Hepatocyte (in vitro differentiated cells): ENCODE data around the gene OR6M1. TPM values are rescaled to one million over a fixed set of nuclear protein-coding genes. Genes with fewer than 3 reads are reported as not detected.

Source experiments
- DNase-seq: peaks from one replicate; pipeline ENCODE4 v3.0.0-alpha.2; 2016; ENCODE audit warnings: low spot score
- H2AFZ ChIP-seq: fragments of 200-600 bp; sonication (generic); 2 replicates; pipeline ENCODE4 v1.6.0; 2016; ENCODE audit warnings: antibody characterized with exemption, mild to moderate bottlenecking
- H3K27ac ChIP-seq: fragments of 200-600 bp; sonication (generic); 2 replicates; pipeline ENCODE4 v1.5.1; 2016; ENCODE audit warnings: mild to moderate bottlenecking
- H3K27me3 ChIP-seq: fragments of 200-600 bp; sonication (generic); 2 replicates; pipeline ENCODE4 v1.6.1; 2016
- H3K36me3 ChIP-seq: fragments of 200-600 bp; sonication (generic); replicated peaks from 2 replicates; pipeline ENCODE4 v1.5.1; 2016; ENCODE audit warnings: low read depth; ENCODE audit not compliant: insufficient read depth
- H3K4me1 ChIP-seq: fragments of 200-600 bp; sonication (generic); 2 replicates; pipeline ENCODE4 v1.5.1; 2016; ENCODE audit warnings: mild to moderate bottlenecking, moderate library complexity; ENCODE audit not compliant: insufficient read depth
- H3K4me2 ChIP-seq: fragments of 200-600 bp; sonication (generic); 2 replicates; pipeline ENCODE4 v1.6.0; 2016
- H3K4me3 ChIP-seq: fragments of 200-600 bp; sonication (generic); 2 replicates; pipeline ENCODE4 v1.5.1; 2016; ENCODE audit warnings: mild to moderate bottlenecking
- H3K79me2 ChIP-seq: fragments of 200-600 bp; sonication (generic); 2 replicates; pipeline ENCODE4 v1.6.0; 2017; ENCODE audit warnings: mild to moderate bottlenecking
- H3K9me2 ChIP-seq: fragments of 200-600 bp; sonication (generic); replicated peaks from 2 replicates; pipeline ENCODE4 v1.6.0; 2017; ENCODE audit warnings: mild to moderate bottlenecking; ENCODE audit not compliant: insufficient read depth
- H3K9me3 ChIP-seq: fragments of 200-600 bp; sonication (generic); 2 replicates; pipeline ENCODE4 v1.5.1; 2016; ENCODE audit warnings: low read depth, mild to moderate bottlenecking
- H4K20me1 ChIP-seq: fragments of 200-600 bp; sonication (generic); 2 replicates; pipeline ENCODE4 v1.6.0; 2016; ENCODE audit warnings: mild to moderate bottlenecking; ENCODE audit not compliant: insufficient read depth, poor library complexity, severe bottlenecking
- CTCF ChIP-seq: fragments of 200-600 bp; sonication (generic); IDR thresholded peaks from 2 replicates; pipeline ENCODE4 v1.5.1; 2016; ENCODE audit warnings: antibody characterized with exemption, mild to moderate bottlenecking; ENCODE audit not compliant: poor library complexity
- EZH2 ChIP-seq: fragments of 200-600 bp; sonication (generic); IDR thresholded peaks from 2 replicates; pipeline ENCODE4 v1.6.1; 2016; ENCODE audit warnings: antibody characterized with exemption, mild to moderate bottlenecking, borderline replicate concordance
- EZH2phosphoT487 ChIP-seq: fragments of 200-600 bp; sonication (generic); IDR thresholded peaks from one replicate; pipeline ENCODE4 v1.6.1; 2018; ENCODE audit warnings: antibody characterized with exemption, mild to moderate bottlenecking, low read depth, moderate library complexity; ENCODE audit not compliant: unreplicated experiment, severe bottlenecking
- WGBS: methylation state at CpG from one replicate; pipeline ENCODE4 v1.1.6; 2016; ENCODE audit warnings: low lambda C conversion rate; ENCODE audit errors: missing lambda C conversion rate; 5-methylcytosine and 5-hydroxymethylcytosine counted together
- polyA plus RNA-seq: library from polyadenylated mRNA; unstranded; fragments of >200 nt; fragmentation: Nextera tagmentation; extraction: Ambion mirVana; gene quantifications from 2 replicates; pipeline ENCODE4 v1.2.1, GENCODE V29; 2016
- total RNA-seq: library from RNA; depleted of rRNA; stranded (reverse); fragments of >200 nt; gene quantifications from 2 replicates; pipeline ENCODE4 v1.2.3, GENCODE V29; 2014

The OR6M1 gene
- total and polyA plus RNA-seq, 2 experiments from 2014 or later, result not detected

- Histone ChIP-seq H3K4me1 (no peaks in the 10 kb centered on the region), H3K27me3 (no peaks in the 10 kb centered on the region), H3K36me3 (no peaks in the 10 kb centered on the region), H3K4me3 (no peak overlapping the region), H3K9me2 (no peaks in the 10 kb centered on the region), H3K79me2 (no peaks in the 10 kb centered on the region), H3K9me3 (no peaks in the 10 kb centered on the region), H2AFZ (no peak overlapping the region), H3K27ac (no peak overlapping the region), H3K4me2 (no peak overlapping the region), H4K20me1 (no peaks in the 10 kb centered on the region)
- WGBS, result 49% methylated on average over 4 of the region's 4 CpGs
- DNase-seq, result no peak
- TF ChIP-seq CTCF, result no peak
- TF ChIP-seq EZH2phosphoT487, result no peak
- TF ChIP-seq EZH2, result no peak
Observed at GRCh38 chr11:123775715-123776549, 30.2 kb downstream of the OR6M1 start.

GRCh38 chr11:123775289-123775688, 30.9 kb downstream of the OR6M1 start:
- Histone ChIP-seq H3K27ac (no peak overlapping the region), H4K20me1 (no peaks in the 10 kb centered on the region), H3K4me1 (no peaks in the 10 kb centered on the region), H3K27me3 (no peaks in the 10 kb centered on the region), H3K9me2 (no peaks in the 10 kb centered on the region), H2AFZ (no peak overlapping the region), H3K9me3 (no peaks in the 10 kb centered on the region), H3K36me3 (no peaks in the 10 kb centered on the region), H3K4me2 (no peak overlapping the region), H3K79me2 (no peaks in the 10 kb centered on the region), H3K4me3 (no peak overlapping the region)
- DNase-seq, result no peak
- WGBS, result 70% methylated on average over 1 of the region's 1 CpG
- no peak for TF ChIP-seq EZH2

- H3K9me2 ChIP-seq, result no peaks in the 10 kb centered on the region
- no peaks in the 10 kb centered on the region for H3K36me3 ChIP-seq
Observed at GRCh38 chr11:123773959-123774358, 32.2 kb downstream of the OR6M1 start.

More at GRCh38 chr11:123773959-123774358, 32.2 kb downstream of the OR6M1 start:
- Histone ChIP-seq H2AFZ (no peak overlapping the region), H3K4me2 (no peak overlapping the region), H3K79me2 (no peaks in the 10 kb centered on the region), H3K27me3 (no peaks in the 10 kb centered on the region), H3K4me1 (no peaks in the 10 kb centered on the region), H3K9me3 (no peaks in the 10 kb centered on the region), H3K27ac (no peak overlapping the region), H3K4me3 (no peak overlapping the region), H4K20me1 (no peaks in the 10 kb centered on the region)
- WGBS, result 84% methylated on average over 1 of the region's 1 CpG
- TF ChIP-seq EZH2phosphoT487, result no peak
- no peak for TF ChIP-seq EZH2
- TF ChIP-seq CTCF, result no peak
- no peak for DNase-seq
